PFSK-1 (cell line): ENCODE measurements around the gene PAQR7.

Experiments
- FOXP2 ChIP-seq: optimal IDR thresholded peaks from 2 replicates; pipeline ENCODE3; 2011; ENCODE audit warnings: borderline replicate concordance, control low read depth, inconsistent platforms; ENCODE audit not compliant: insufficient read depth; ENCODE audit errors: extremely low read length, extremely low read depth
- POLR2AphosphoS5 ChIP-seq: IDR thresholded peaks from 2 replicates; pipeline ENCODE4 v1.6.1; 2012; ENCODE audit warnings: low read depth, mild to moderate bottlenecking, control low read depth, low read length, moderate library complexity
- SIN3A ChIP-seq: IDR thresholded peaks from 2 replicates; pipeline ENCODE4 v1.6.1; 2012; ENCODE audit warnings: mild to moderate bottlenecking, low read length, moderate library complexity, borderline replicate concordance; ENCODE audit not compliant: insufficient read depth
- TAF1 ChIP-seq: IDR thresholded peaks from 2 replicates; pipeline ENCODE4 v1.6.1; 2012; ENCODE audit warnings: low read length, control low read depth, borderline replicate concordance; ENCODE audit not compliant: insufficient read depth
- TF ChIP-seq, protein P1 (sequence below), 2 experiments: IDR thresholded peaks; 2 replicates each; pipeline versions ENCODE4 v1.6.1 to v1.8.0; 2011 to 2012; ENCODE audit warnings: low read depth in 2 of 2, low read length in 2 of 2, control low read depth in 1 of 2, inconsistent platforms in 1 of 2, mild to moderate bottlenecking in 1 of 2, moderate library complexity in 1 of 2; ENCODE audit not compliant: insufficient read depth in 1 of 2

PAQR7 gene

GRCh38 chr1:25896266-25896665, 20.8 kb upstream of the PAQR7 start:
- no peak for TF ChIP-seq SIN3A
- no peak for TF ChIP-seq FOXP2
- TF ChIP-seq TAF1 = no peak
- TF ChIP-seq, protein P1, sequence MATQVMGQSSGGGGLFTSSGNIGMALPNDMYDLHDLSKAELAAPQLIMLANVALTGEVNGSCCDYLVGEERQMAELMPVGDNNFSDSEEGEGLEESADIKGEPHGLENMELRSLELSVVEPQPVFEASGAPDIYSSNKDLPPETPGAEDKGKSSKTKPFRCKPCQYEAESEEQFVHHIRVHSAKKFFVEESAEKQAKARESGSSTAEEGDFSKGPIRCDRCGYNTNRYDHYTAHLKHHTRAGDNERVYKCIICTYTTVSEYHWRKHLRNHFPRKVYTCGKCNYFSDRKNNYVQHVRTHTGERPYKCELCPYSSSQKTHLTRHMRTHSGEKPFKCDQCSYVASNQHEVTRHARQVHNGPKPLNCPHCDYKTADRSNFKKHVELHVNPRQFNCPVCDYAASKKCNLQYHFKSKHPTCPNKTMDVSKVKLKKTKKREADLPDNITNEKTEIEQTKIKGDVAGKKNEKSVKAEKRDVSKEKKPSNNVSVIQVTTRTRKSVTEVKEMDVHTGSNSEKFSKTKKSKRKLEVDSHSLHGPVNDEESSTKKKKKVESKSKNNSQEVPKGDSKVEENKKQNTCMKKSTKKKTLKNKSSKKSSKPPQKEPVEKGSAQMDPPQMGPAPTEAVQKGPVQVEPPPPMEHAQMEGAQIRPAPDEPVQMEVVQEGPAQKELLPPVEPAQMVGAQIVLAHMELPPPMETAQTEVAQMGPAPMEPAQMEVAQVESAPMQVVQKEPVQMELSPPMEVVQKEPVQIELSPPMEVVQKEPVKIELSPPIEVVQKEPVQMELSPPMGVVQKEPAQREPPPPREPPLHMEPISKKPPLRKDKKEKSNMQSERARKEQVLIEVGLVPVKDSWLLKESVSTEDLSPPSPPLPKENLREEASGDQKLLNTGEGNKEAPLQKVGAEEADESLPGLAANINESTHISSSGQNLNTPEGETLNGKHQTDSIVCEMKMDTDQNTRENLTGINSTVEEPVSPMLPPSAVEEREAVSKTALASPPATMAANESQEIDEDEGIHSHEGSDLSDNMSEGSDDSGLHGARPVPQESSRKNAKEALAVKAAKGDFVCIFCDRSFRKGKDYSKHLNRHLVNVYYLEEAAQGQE (IDR thresholded peaks at IDR 0.05; ENCODE audit: insufficient read depth in 1 of 2, low read depth in 2 of 2, low read length in 2 of 2) = no peak
- TF ChIP-seq POLR2AphosphoS5 = no peak

DNA sequence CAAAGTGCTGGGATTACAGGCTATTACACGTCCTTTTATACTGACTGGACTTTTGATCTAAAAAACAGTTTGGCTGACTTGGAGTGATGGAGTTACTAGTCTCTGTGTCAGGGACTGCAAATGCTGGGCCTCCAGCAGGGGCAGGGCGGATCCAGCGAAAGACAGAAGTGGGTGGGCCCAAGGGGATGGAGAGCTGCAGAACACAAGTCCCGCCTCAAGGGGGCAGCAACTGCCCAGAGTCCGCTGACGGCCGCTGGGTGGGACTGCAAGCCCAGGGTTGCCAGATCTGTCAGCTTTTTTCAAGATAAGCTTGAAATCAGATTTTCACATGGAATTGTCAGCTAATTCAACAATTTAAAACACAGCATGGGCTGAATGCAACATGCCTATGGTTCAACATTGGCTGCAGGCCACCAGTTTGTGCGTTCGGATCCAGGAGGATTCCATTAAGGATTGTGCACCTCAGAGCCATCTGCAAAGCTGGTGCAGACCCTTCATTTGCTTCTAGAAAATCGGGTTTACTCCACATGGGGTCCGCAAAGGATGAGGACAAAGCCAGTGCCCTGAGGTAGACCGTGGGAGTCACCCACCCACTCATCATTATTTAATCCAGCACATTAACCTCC, 20.0 kb upstream of the PAQR7 start:
- TF ChIP-seq, protein P1 (IDR thresholded peaks at IDR 0.05; ENCODE audit: insufficient read depth in 1 of 2, low read depth in 2 of 2, low read length in 2 of 2) = no peak
- TF ChIP-seq POLR2AphosphoS5 = no peak
- no peak for TF ChIP-seq SIN3A
- no peak for TF ChIP-seq FOXP2
- no peak for TF ChIP-seq TAF1

DNA sequence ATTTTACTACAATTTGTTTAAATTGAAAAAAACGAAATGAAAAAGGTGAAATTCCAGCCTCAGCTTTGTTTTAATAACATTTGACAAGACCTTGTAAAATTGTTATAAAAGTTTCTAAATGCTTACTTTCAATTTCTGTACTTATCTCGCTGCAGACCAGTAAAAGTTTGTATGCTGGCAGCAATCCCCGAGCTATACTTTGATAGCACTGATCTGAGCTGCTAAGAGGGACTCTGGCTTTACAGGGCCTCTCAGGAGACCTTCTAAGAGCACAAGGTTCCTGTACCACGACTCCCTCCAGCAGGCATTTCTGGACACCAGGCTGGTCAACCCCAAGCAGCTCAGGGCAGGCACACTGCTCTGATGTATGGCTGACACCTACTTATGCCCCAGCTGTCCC, 17.6 kb upstream of the PAQR7 start:
- TF ChIP-seq TAF1 = no peak
- no peak for TF ChIP-seq FOXP2
- TF ChIP-seq SIN3A = no peak
- no peak for TF ChIP-seq POLR2AphosphoS5
- TF ChIP-seq, protein P1 (IDR thresholded peaks at IDR 0.05; ENCODE audit: insufficient read depth in 1 of 2, low read depth in 2 of 2, low read length in 2 of 2) = no peak

DNA sequence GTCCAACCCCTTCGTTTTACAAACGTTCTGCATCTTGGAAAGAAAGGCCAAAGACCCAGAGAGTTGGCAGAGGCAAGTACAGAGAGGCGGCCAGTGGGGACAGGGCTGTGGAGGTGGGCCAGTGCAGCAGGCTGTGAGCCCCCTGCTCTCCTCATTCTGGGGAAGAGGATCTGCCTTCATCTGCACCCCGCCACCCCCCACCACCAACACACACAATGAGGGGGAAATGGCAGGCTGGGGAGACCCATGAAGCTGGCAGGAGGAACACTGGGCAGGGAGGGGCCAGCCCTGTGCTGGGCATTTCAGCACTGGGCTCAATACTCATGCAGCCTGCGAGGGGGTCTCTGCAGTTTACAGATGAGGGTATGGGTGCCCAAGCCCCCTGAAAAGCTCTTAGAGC, 16.1 kb upstream of the PAQR7 start:
- no peak for TF ChIP-seq SIN3A
- no peak for TF ChIP-seq POLR2AphosphoS5
- TF ChIP-seq TAF1 = no peak
- TF ChIP-seq, protein P1 (IDR thresholded peaks at IDR 0.05; ENCODE audit: insufficient read depth in 1 of 2, low read depth in 2 of 2, low read length in 2 of 2) = no peak
- no peak for TF ChIP-seq FOXP2
